Measurements from ENCODE around the gene ZRANB2. TPM values are rescaled to one million over a fixed set of nuclear protein-coding genes. Genes with fewer than 3 reads are reported as not detected.

ZRANB2 gene
- total RNA-seq, 1 donor from 2014 or later = 39.7 TPM

- Histone ChIP-seq H3K9ac (ENCODE audit: low read depth in 1 of 3, low read length in 3 of 3) (no peak overlapping the region), H3K9me3 (ENCODE audit: control insufficient read depth in 3 of 3, low read length in 3 of 3) (no peaks in the 10 kb centered on the region), H3K4me1 (ENCODE audit: control insufficient read depth in 3 of 3, insufficient read depth in 3 of 3, low read length in 3 of 3) (no peaks in the 10 kb centered on the region), H3K27ac (ENCODE audit: low read depth, low read length) (no peak overlapping the region), H3K27me3 (ENCODE audit: control insufficient read depth in 3 of 3, insufficient read depth in 3 of 3, low read length in 3 of 3) (peaks cover 3 to 5% (median 4%) of the 10 kb centered on the region in 3 donors), H3K36me3 (ENCODE audit: control insufficient read depth in 3 of 3, insufficient read depth in 3 of 3, low read length in 3 of 3) (no peaks in the 10 kb centered on the region), H3K4me3 (ENCODE audit: low read length in 3 of 3) (no peak overlapping the region)
These were observed 8.9 kb upstream of the ZRANB2 start for GRCh38 chr1:71089536-71090270.

- Histone ChIP-seq H3K4me1 (ENCODE audit: control insufficient read depth in 3 of 3, insufficient read depth in 3 of 3, low read length in 3 of 3) (no peaks in the 10 kb centered on the region), H3K36me3 (ENCODE audit: control insufficient read depth in 3 of 3, insufficient read depth in 3 of 3, low read length in 3 of 3) (no peaks in the 10 kb centered on the region), H3K9me3 (ENCODE audit: control insufficient read depth in 3 of 3, low read length in 3 of 3) (no peaks in the 10 kb centered on the region), H3K27ac (ENCODE audit: low read depth, low read length) (no peak overlapping the region), H3K4me3 (ENCODE audit: low read length in 3 of 3) (no peak overlapping the region), H3K27me3 (ENCODE audit: control insufficient read depth in 3 of 3, insufficient read depth in 3 of 3, low read length in 3 of 3) (peaks cover 3 to 5% (median 4%) of the 10 kb centered on the region in 3 donors), H3K9ac (ENCODE audit: low read depth in 1 of 3, low read length in 3 of 3) (no peak overlapping the region)
These were observed 7.9 kb upstream of the ZRANB2 start for GRCh38 chr1:71088645-71089287.

- H3K27me3 ChIP-seq (ENCODE audit: control insufficient read depth in 3 of 3, insufficient read depth in 3 of 3, low read length in 3 of 3) = peaks cover 3 to 5% (median 4%) of the 10 kb centered on the region in 3 donors
- no peak overlapping the region for H3K4me3 ChIP-seq (ENCODE audit: low read length in 3 of 3)
- H3K9ac ChIP-seq (ENCODE audit: low read depth in 1 of 3, low read length in 3 of 3) = no peak overlapping the region
- H3K4me1 ChIP-seq (ENCODE audit: control insufficient read depth in 3 of 3, insufficient read depth in 3 of 3, low read length in 3 of 3) = no peaks in the 10 kb centered on the region
- H3K36me3 ChIP-seq (ENCODE audit: control insufficient read depth in 3 of 3, insufficient read depth in 3 of 3, low read length in 3 of 3) = no peaks in the 10 kb centered on the region
- H3K9me3 ChIP-seq (ENCODE audit: control insufficient read depth in 3 of 3, low read length in 3 of 3) = no peaks in the 10 kb centered on the region
- H3K27ac ChIP-seq (ENCODE audit: low read depth, low read length) = no peak overlapping the region
These were observed 6.9 kb upstream of the ZRANB2 start for GRCh38 chr1:71087713-71088112.

- no peaks in the 10 kb centered on the region for H3K4me1 ChIP-seq (ENCODE audit: control insufficient read depth in 3 of 3, insufficient read depth in 3 of 3, low read length in 3 of 3)
- H3K27me3 ChIP-seq (ENCODE audit: control insufficient read depth in 3 of 3, insufficient read depth in 3 of 3, low read length in 3 of 3) = peaks cover 3 to 5% (median 4%) of the 10 kb centered on the region in 3 donors
- no peaks in the 10 kb centered on the region for H3K36me3 ChIP-seq (ENCODE audit: control insufficient read depth in 3 of 3, insufficient read depth in 3 of 3, low read length in 3 of 3)
- no peak overlapping the region for H3K27ac ChIP-seq (ENCODE audit: low read depth, low read length)
- H3K9ac ChIP-seq (ENCODE audit: low read depth in 1 of 3, low read length in 3 of 3) = no peak overlapping the region
- H3K9me3 ChIP-seq (ENCODE audit: control insufficient read depth in 3 of 3, low read length in 3 of 3) = no peaks in the 10 kb centered on the region
- no peak overlapping the region for H3K4me3 ChIP-seq (ENCODE audit: low read length in 3 of 3)
These were observed 6.2 kb upstream of the ZRANB2 start for GRCh38 chr1:71087060-71087459.

- H3K27me3 ChIP-seq (ENCODE audit: control insufficient read depth in 3 of 3, insufficient read depth in 3 of 3, low read length in 3 of 3) = peaks cover 3 to 5% (median 4%) of the 10 kb centered on the region in 3 donors
- H3K36me3 ChIP-seq (ENCODE audit: control insufficient read depth in 3 of 3, insufficient read depth in 3 of 3, low read length in 3 of 3) = no peaks in the 10 kb centered on the region
- no peak overlapping the region for H3K27ac ChIP-seq (ENCODE audit: low read depth, low read length)
- no peak overlapping the region for H3K4me3 ChIP-seq (ENCODE audit: low read length in 3 of 3)
- H3K9ac ChIP-seq (ENCODE audit: low read depth in 1 of 3, low read length in 3 of 3) = no peak overlapping the region
- H3K9me3 ChIP-seq (ENCODE audit: control insufficient read depth in 3 of 3, low read length in 3 of 3) = peaks cover 0 to 3% (median 0%) of the 10 kb centered on the region in 3 donors
- no peaks in the 10 kb centered on the region for H3K4me1 ChIP-seq (ENCODE audit: control insufficient read depth in 3 of 3, insufficient read depth in 3 of 3, low read length in 3 of 3)
These were observed 5.5 kb upstream of the ZRANB2 start for GRCh38 chr1:71086331-71086730.

DNA sequence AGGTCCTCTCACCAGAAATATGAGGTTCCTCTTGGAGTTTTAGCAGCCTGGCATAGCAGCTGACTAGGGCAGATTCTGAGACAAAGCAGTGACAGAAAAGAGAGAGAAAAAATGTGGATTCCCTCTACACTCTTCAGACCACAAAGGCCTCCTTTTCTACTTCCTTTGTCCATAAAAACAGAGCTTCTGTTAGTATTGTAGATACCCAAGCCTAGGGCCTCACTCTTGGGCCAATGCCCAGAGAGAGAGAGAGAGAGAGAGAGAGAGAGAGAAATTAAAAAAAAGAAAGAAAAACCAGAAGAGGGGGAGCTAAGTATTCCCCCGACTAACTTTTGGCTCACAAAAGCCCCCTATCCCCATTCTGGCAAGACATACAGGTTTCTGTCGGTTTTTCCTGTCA, 2.4 kb upstream of the ZRANB2 start:
- Histone ChIP-seq H3K4me1 (ENCODE audit: control insufficient read depth in 3 of 3, insufficient read depth in 3 of 3, low read length in 3 of 3) (peaks cover 5 to 10% (median 8%) of the 10 kb centered on the region in 3 donors), H3K9me3 (ENCODE audit: control insufficient read depth in 3 of 3, low read length in 3 of 3) (peaks cover 0 to 3% (median 0%) of the 10 kb centered on the region in 3 donors), H3K27ac (ENCODE audit: low read depth, low read length) (no peak overlapping the region), H3K4me3 (ENCODE audit: low read length in 3 of 3) (no peak overlapping the region), H3K27me3 (ENCODE audit: control insufficient read depth in 3 of 3, insufficient read depth in 3 of 3, low read length in 3 of 3) (peaks cover 3 to 5% (median 4%) of the 10 kb centered on the region in 3 donors), H3K9ac (ENCODE audit: low read depth in 1 of 3, low read length in 3 of 3) (no peak overlapping the region), H3K36me3 (ENCODE audit: control insufficient read depth in 3 of 3, insufficient read depth in 3 of 3, low read length in 3 of 3) (peaks cover 0 to 2% (median 0%) of the 10 kb centered on the region in 3 donors)

DNA sequence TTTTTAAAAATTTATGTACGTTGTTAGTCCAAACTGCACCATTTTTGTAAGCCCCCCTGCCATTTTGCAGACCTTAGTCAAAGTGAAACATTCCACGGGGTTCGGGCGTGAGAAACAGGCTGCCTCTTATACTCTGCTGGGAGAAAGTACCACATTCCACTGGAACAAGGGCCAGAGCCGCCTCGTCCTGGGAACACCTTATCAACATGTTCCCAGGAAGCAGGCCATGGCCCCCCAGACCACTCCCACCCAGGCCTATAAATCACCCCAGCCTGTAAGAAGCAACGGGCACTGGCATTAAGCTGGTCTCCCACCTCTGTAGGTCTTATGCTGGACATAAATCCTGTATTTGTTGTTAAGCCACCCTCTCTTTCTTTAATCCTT, 854 bp upstream of the ZRANB2 start:
- Histone ChIP-seq H3K27ac (ENCODE audit: low read depth, low read length) (peak overlapping the region; percentile 91), H3K9ac (ENCODE audit: low read depth in 1 of 3, low read length in 3 of 3) (no peak overlapping the region), H3K4me1 (ENCODE audit: control insufficient read depth in 3 of 3, insufficient read depth in 3 of 3, low read length in 3 of 3) (peaks cover 5 to 10% (median 8%) of the 10 kb centered on the region in 3 donors)

DNA sequence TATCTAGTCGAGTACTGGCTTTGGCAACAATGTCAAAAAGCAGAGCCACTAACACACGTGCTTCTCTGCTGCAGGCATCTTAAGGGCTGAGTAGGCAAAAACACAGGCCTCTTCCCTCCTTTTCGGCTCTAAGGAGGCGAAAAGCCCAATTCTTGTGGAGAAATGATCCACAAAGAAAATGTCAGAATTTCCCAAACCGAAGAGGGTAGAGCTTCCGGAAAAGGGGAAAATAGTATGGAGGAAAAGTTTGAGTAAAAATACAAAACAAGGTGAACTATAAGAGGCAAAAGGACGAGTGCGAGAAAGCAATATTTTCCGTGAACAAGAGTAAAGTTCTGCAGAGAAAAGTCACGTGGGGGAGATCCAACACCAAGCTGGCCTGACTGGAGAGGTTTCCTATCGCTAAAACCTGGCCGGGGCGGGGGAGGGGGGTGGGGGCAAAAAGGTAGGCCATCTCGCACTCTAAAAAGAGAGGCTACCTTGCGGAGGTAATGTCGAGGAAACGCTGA, 551 bp downstream of the ZRANB2 start:
- H3K27ac ChIP-seq (ENCODE audit: low read depth, low read length) = peak overlapping the region; percentile 91
- peaks cover 0 to 3% (median 0%) of the 10 kb centered on the region in 3 donors for H3K9me3 ChIP-seq (ENCODE audit: control insufficient read depth in 3 of 3, low read length in 3 of 3)
- peaks cover 8 to 20% (median 16%) of the 10 kb centered on the region in 3 donors for H3K36me3 ChIP-seq (ENCODE audit: control insufficient read depth in 3 of 3, insufficient read depth in 3 of 3, low read length in 3 of 3)
- H3K4me3 ChIP-seq (ENCODE audit: low read length in 3 of 3) = peak overlapping the region; percentile 89 to 99 (median 94)
- H3K27me3 ChIP-seq (ENCODE audit: control insufficient read depth in 3 of 3, insufficient read depth in 3 of 3, low read length in 3 of 3) = peaks cover 0 to 1% (median 0%) of the 10 kb centered on the region in 3 donors
- H3K4me1 ChIP-seq (ENCODE audit: control insufficient read depth in 3 of 3, insufficient read depth in 3 of 3, low read length in 3 of 3) = peaks cover 5 to 10% (median 8%) of the 10 kb centered on the region in 3 donors
- H3K9ac ChIP-seq (ENCODE audit: low read depth in 1 of 3, low read length in 3 of 3) = peak overlapping the region; percentile 90 to 97 (median 93)

More for the DNA sequence above, 854 bp upstream of the ZRANB2 start:
- peaks cover 2 to 6% (median 3%) of the 10 kb centered on the region in 3 donors for H3K36me3 ChIP-seq (ENCODE audit: control insufficient read depth in 3 of 3, insufficient read depth in 3 of 3, low read length in 3 of 3)
- peak overlapping the region; percentile 89 to 99 (median 94) for H3K4me3 ChIP-seq (ENCODE audit: low read length in 3 of 3)
- H3K27me3 ChIP-seq (ENCODE audit: control insufficient read depth in 3 of 3, insufficient read depth in 3 of 3, low read length in 3 of 3) = peaks cover 3 to 5% (median 4%) of the 10 kb centered on the region in 3 donors
- H3K9me3 ChIP-seq (ENCODE audit: control insufficient read depth in 3 of 3, low read length in 3 of 3) = peaks cover 0 to 3% (median 0%) of the 10 kb centered on the region in 3 donors

- no peak overlapping the region for H3K27ac ChIP-seq (ENCODE audit: low read depth, low read length)
- no peaks in the 10 kb centered on the region for H3K27me3 ChIP-seq (ENCODE audit: control insufficient read depth in 3 of 3, insufficient read depth in 3 of 3, low read length in 3 of 3)
- H3K4me1 ChIP-seq (ENCODE audit: control insufficient read depth in 3 of 3, insufficient read depth in 3 of 3, low read length in 3 of 3) = peaks cover 5 to 8% (median 5%) of the 10 kb centered on the region in 3 donors
- no peaks in the 10 kb centered on the region for H3K9me3 ChIP-seq (ENCODE audit: control insufficient read depth in 3 of 3, low read length in 3 of 3)
- H3K36me3 ChIP-seq (ENCODE audit: control insufficient read depth in 3 of 3, insufficient read depth in 3 of 3, low read length in 3 of 3) = peaks cover 27 to 55% (median 50%) of the 10 kb centered on the region in 3 donors
- no peak overlapping the region for H3K4me3 ChIP-seq (ENCODE audit: low read length in 3 of 3)
- no peak overlapping the region for H3K9ac ChIP-seq (ENCODE audit: low read depth in 1 of 3, low read length in 3 of 3)
These were observed 6.2 kb downstream of the ZRANB2 start for GRCh38 chr1:71074681-71075080.

- peaks cover 35 to 69% (median 67%) of the 10 kb centered on the region in 3 donors for H3K36me3 ChIP-seq (ENCODE audit: control insufficient read depth in 3 of 3, insufficient read depth in 3 of 3, low read length in 3 of 3)
- no peaks in the 10 kb centered on the region for H3K27me3 ChIP-seq (ENCODE audit: control insufficient read depth in 3 of 3, insufficient read depth in 3 of 3, low read length in 3 of 3)
- H3K9me3 ChIP-seq (ENCODE audit: control insufficient read depth in 3 of 3, low read length in 3 of 3) = no peaks in the 10 kb centered on the region
- H3K4me1 ChIP-seq (ENCODE audit: control insufficient read depth in 3 of 3, insufficient read depth in 3 of 3, low read length in 3 of 3) = no peaks in the 10 kb centered on the region
- H3K27ac ChIP-seq (ENCODE audit: low read depth, low read length) = no peak overlapping the region
- H3K4me3 ChIP-seq (ENCODE audit: low read length in 3 of 3) = no peak overlapping the region
- no peak overlapping the region for H3K9ac ChIP-seq (ENCODE audit: low read depth in 1 of 3, low read length in 3 of 3)
These were observed 8.6 kb downstream of the ZRANB2 start for GRCh38 chr1:71072273-71072672.

Measured in skeletal muscle tissue (tissue), 4 donors.